ENCODE results near the gene RAB25.
"Not testable (repeated sequence)": the region's sequence is repeated elsewhere in the genome, so short reads cannot be mapped to it uniquely, and the experiment has no call there.

RAB25 gene

GRCh38 chr1:156104065-156104810, 43.3 kb downstream of the RAB25 start:
- FAIRE-seq, result peak; percentile 5

- FAIRE-seq, result no peak
These were observed 44.2 kb downstream of the RAB25 start for GRCh38 chr1:156104861-156105832.

- no peak for FAIRE-seq
These were observed 45.9 kb downstream of the RAB25 start for GRCh38 chr1:156106624-156107488.

GRCh38 chr1:156108057-156108456, 47.1 kb downstream of the RAB25 start:
- FAIRE-seq, result no peak

- no peak for FAIRE-seq
These were observed 47.8 kb downstream of the RAB25 start for GRCh38 chr1:156108664-156109241.

GRCh38 chr1:156110252-156110651, 49.3 kb downstream of the RAB25 start:
- no peak for FAIRE-seq

GRCh38 chr1:156111355-156111962, 50.5 kb downstream of the RAB25 start:
- FAIRE-seq, result no peak

- no peak for FAIRE-seq
These were observed 51.5 kb downstream of the RAB25 start for GRCh38 chr1:156112276-156113137.

- no peak for FAIRE-seq
These were observed 52.5 kb downstream of the RAB25 start for GRCh38 chr1:156113282-156113950.

GRCh38 chr1:156114101-156114918, 53.4 kb downstream of the RAB25 start, which contains the start of gene LMNA:
Gene LMNA (plus strand): TSS chr1:156114711. CDS start chr1:156114919, 208 bp downstream.
- no peak for FAIRE-seq

- FAIRE-seq, result no peak
These were observed 54.1 kb downstream of the RAB25 start for GRCh38 chr1:156114919-156115513.

- no peak for FAIRE-seq
These were observed 54.8 kb downstream of the RAB25 start for GRCh38 chr1:156115514-156116374.

- not testable (repeated sequence) for FAIRE-seq
These were observed 55.8 kb downstream of the RAB25 start for GRCh38 chr1:156116731-156117130.

- FAIRE-seq, result no peak
These were observed 56.6 kb downstream of the RAB25 start for GRCh38 chr1:156117414-156118176.

GRCh38 chr1:156118177-156118868, 57.4 kb downstream of the RAB25 start:
- no peak for FAIRE-seq

GRCh38 chr1:156119503-156120209, 58.7 kb downstream of the RAB25 start:
- no peak for FAIRE-seq

All from islet of Langerhans (tissue), 1 donor.